ENCODE data around the gene TMEM100.

TMEM100 gene

GRCh38 chr17:55727275-55727674, 4.6 kb upstream of the TMEM100 start:
- TF ChIP-seq, protein P1, sequence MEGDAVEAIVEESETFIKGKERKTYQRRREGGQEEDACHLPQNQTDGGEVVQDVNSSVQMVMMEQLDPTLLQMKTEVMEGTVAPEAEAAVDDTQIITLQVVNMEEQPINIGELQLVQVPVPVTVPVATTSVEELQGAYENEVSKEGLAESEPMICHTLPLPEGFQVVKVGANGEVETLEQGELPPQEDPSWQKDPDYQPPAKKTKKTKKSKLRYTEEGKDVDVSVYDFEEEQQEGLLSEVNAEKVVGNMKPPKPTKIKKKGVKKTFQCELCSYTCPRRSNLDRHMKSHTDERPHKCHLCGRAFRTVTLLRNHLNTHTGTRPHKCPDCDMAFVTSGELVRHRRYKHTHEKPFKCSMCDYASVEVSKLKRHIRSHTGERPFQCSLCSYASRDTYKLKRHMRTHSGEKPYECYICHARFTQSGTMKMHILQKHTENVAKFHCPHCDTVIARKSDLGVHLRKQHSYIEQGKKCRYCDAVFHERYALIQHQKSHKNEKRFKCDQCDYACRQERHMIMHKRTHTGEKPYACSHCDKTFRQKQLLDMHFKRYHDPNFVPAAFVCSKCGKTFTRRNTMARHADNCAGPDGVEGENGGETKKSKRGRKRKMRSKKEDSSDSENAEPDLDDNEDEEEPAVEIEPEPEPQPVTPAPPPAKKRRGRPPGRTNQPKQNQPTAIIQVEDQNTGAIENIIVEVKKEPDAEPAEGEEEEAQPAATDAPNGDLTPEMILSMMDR (conservative IDR thresholded peaks at IDR 0.05), result no peak
- no peak overlapping the region for H3K27ac ChIP-seq

DNA sequence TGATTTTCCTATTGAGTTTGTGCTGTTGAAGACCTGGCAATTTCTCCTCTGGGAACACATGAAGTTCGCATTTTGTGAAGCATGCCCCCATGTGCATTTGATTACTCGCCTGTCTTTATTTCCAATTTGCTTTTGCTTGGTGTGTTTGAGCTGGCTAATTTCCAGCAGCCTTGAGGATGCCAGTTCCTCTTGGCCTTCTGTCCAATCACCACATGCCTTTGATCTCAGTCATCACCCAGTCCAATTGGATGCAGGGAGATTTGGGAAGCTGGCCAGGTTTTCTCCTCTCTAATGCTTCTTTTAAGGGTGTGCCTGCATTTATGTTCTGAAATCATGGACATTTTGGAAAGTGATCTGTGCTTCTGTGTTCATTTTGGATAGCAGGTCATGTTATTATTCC, 3.8 kb upstream of the TMEM100 start:
- H3K27ac ChIP-seq, result no peak overlapping the region
- TF ChIP-seq, protein P1 (conservative IDR thresholded peaks at IDR 0.05), result no peak

GRCh38 chr17:55723488-55723848, 804 bp upstream of the TMEM100 start:
- H3K27ac ChIP-seq, result no peak overlapping the region
- TF ChIP-seq, protein P1 (conservative IDR thresholded peaks at IDR 0.05), result no peak

DNA sequence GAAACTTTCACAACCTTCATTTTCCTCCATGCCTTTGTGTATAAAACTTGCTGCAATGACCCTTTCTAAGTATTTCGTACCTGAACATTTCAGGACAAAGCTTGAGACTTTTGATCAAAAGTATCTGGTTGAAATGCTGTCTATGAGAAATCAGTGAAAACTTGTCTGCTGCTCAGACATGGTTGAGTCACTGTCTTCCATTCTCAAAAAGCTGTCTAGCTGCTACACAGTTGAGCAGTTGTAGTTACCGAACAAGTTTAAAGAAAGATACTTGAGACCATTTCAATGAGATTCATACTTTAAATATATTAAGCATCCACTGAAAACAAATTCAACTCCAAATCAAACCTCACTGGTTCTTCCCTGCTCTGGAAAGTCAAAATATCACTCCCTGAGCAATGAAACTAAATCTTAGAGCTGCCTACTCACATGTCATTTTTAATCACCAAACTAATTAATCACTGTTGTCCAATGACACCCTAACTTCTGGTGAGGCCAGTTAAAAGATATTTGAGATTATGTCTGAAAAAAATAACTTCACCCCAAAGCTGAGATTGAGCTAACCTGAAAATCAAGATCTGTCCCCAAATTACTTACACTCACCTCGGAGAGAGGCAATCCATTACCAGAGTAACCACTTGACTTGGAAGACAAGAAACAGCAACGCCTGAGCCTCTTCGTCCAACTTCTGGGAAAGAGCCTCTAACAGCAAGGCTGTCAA, 488 bp downstream of the TMEM100 start:
- TF ChIP-seq, protein P1 (conservative IDR thresholded peaks at IDR 0.05), result no peak
- no peak overlapping the region for H3K27ac ChIP-seq

- peak overlapping the region; percentile 12; the same call in 1 of the 2 replicates for H3K27ac ChIP-seq
- TF ChIP-seq, protein P1 (conservative IDR thresholded peaks at IDR 0.05), result peak; percentile 12; the same call in 1 of the 2 replicates
Observed at GRCh38 chr17:55720919-55721836, 1.5 kb downstream of the TMEM100 start.

GRCh38 chr17:55717898-55718735, 4.5 kb downstream of the TMEM100 start:
- no peak overlapping the region for H3K27ac ChIP-seq
- TF ChIP-seq, protein P1 (conservative IDR thresholded peaks at IDR 0.05), result peak; percentile 91
